GM19438 (cell line): ENCODE data around the gene WNK1.

Experiments
- ATAC-seq: cut with Tn5 transposase; IDR thresholded peaks from one replicate; pipeline ENCODE4 v1.9.1; 2021; ENCODE audit warnings: low read depth; ENCODE audit not compliant: unreplicated experiment

Gene WNK1

GRCh38 chr12:851343-851742 lies 99.0 kb downstream of the WNK1 start:
- no peak for ATAC-seq

GRCh38 chr12:851913-852312 lies 99.5 kb downstream of the WNK1 start:
- no peak for ATAC-seq

DNA sequence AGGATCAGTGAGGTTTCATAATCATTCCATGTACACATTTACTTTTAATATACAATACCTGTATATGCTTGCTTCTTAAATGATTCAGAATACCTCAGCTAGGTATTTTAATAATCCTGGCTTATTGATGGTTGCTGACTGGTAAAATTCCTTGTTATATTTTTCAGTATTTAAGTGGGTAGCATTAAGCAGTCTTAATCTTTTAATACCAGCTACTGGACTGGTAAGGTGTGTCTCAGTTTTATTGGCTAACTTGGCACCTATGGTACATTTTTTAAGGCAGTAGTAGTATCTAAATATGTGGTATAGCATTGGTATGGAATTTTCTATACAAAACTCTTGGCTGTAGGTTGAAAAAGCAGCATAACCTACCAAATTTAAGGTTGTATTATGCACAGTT lies 100.5 kb downstream of the WNK1 start:
- no peak for ATAC-seq

DNA sequence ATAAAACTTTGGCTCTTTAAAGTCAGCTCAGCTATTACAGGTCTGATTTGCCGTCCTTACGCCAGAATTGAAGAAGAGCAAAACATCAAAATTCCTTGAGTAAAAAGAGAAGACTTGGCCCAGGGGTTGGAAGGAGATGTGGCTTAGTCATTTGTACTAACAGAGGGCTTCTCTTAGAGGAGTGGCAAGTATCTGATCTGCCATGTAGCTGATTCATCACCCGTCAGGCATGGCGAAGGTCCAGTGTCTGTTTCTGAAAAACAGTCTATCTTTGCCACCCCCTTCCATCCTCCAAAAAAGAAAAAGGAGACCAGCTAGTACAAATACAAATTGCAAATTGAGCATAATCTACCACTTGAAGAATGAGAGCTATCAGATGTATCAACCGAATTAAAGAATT lies 105.2 kb downstream of the WNK1 start:
- no peak for ATAC-seq

DNA sequence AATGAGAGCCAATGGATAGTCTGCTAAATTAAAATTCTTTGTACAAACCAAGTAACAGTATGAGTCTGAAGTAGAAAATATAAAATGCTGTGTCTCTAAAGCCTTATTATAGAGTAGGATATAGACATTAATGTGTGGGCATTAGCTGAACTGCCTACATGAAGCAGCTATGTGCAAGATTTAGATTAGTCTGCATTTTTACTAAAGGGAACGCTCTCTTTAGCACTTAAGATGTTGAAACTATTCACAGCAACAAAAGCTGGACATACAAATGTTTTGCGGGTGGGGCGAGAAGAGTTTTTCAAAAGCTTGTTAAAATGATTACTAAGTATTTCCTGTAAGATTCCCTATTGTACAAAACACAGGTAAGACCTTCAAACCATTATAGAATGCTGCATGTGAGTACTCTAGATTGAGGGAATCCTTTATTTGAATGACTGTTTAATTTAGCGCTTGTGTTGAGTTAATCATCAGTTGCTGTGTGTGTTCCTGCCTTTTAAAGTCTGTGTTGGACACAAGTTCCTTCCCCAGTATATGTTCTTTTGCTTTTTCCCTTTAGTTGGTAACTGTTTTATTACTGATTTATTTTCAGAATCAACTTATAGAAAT lies 110.0 kb downstream of the WNK1 start:
- no peak for ATAC-seq

DNA sequence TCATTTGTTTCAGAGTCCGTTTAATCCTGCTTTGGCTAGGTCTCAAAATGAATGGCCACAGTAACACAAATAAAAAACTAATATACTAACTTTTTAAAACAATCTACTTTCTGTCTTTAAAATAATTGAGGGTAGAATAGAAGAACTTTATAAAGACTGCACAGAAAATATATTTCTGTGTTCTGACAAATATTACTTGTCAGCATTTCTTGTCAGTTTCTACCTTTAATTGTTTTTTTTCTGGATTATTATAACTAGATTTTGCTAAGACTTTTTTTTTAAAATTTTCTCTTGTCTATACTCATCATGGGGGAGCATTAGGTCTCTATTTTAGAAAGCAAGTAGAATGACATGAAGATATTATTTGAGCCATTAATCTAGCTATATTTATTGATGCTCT lies 110.9 kb downstream of the WNK1 start:
- no peak for ATAC-seq

DNA sequence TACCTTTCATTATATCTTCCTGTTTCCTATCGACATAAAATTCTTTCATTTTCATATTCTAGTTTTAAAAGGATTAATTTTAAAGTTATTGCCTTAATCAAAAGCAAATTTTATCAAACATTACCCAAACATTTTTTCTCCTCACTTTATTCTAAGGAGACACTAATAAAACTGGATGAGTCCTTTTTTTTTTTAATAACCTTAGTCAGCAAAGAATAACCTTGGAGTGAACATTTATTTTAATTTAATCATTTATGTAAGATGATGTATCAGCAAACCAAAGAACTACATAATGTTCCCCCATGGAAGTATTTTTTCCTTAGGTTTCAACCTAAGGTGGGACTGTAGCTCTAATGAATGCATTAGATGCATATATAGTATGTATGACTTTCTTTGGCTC lies 113.2 kb downstream of the WNK1 start:
- ATAC-seq, result no peak

GRCh38 chr12:867905-868304 lies 115.5 kb downstream of the WNK1 start:
- ATAC-seq, result no peak

DNA sequence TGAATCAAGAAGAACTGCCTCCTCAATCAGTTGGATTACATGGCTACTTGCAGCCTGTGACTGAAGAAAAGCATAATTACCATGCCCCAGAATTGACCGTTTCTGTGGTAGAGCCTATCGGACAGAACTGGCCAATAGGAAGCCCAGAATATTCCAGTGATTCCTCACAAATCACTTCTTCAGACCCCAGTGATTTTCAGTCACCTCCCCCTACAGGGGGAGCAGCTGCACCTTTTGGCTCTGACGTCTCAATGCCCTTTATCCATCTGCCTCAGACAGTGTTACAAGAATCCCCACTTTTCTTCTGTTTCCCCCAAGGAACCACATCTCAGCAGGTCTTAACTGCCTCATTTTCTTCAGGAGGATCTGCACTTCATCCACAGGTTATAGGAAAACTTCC lies 116.3 kb downstream of the WNK1 start:
- ATAC-seq, result no peak

GRCh38 chr12:870378-870777 lies 118.0 kb downstream of the WNK1 start:
- no peak for ATAC-seq

DNA sequence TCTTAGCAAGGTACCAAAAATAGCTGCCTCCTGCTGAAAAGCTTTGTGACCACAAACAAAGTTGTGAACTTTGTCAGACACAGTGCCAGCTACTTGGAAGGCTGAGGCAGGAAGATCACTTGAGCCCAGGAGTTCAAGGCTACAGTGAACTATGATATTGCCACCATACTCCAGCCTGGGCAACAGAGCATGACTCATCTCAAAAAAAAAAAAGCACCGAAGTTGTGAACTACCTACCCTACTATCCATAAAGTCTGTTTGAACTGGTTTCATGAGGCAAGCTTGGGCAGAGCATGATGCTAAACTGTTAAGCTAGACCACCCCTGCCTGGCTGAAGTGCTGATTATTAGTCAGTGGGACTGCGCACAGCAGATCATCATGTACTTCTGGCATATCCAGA lies 121.6 kb downstream of the WNK1 start:
- no peak for ATAC-seq

GRCh38 chr12:879641-880040 lies 127.3 kb downstream of the WNK1 start:
- no peak for ATAC-seq

DNA sequence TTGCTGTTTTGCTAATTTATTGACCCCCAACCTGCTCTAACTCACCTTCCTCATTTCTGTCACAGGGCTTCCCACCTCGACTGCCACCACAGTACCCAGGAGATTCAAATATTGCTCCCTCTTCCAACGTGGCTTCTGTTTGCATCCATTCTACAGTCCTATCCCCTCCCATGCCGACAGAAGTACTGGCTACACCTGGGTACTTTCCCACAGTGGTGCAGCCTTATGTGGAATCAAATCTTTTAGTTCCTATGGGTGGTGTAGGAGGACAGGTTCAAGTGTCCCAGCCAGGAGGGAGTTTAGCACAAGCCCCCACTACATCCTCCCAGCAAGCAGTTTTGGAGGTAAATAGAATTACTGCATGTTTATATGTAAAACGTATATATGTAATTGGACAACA lies 128.3 kb downstream of the WNK1 start:
- no peak for ATAC-seq

DNA sequence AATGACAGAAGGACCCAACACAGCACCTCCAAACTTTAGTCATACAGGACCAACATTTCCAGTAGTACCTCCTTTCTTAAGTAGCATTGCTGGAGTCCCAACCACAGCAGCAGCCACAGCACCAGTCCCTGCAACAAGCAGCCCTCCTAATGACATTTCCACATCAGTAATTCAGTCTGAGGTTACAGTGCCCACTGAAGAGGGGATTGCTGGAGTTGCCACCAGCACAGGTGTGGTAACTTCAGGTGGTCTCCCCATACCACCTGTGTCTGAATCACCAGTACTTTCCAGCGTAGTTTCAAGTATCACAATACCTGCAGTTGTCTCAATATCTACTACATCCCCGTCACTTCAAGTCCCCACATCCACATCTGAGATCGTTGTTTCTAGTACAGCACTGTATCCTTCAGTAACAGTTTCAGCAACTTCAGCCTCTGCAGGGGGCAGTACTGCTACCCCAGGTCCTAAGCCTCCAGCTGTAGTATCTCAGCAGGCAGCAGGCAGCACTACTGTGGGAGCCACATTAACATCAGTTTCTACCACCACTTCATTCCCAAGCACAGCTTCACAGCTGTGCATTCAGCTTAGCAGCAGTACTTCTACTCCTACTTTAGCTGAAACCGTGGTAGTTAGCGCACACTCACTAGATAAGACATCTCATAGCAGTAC lies 132.5 kb downstream of the WNK1 start:
- no peak for ATAC-seq

DNA sequence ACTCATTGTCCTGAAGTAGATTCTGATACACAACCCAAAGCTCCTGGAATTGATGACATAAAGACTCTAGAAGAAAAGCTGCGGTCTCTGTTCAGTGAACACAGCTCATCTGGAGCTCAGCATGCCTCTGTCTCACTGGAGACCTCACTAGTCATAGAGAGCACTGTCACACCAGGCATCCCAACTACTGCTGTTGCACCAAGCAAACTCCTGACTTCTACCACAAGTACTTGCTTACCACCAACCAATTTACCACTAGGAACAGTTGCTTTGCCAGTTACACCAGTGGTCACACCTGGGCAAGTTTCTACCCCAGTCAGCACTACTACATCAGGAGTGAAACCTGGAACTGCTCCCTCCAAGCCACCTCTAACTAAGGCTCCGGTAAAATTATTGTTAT lies 133.3 kb downstream of the WNK1 start:
- ATAC-seq, result no peak

DNA sequence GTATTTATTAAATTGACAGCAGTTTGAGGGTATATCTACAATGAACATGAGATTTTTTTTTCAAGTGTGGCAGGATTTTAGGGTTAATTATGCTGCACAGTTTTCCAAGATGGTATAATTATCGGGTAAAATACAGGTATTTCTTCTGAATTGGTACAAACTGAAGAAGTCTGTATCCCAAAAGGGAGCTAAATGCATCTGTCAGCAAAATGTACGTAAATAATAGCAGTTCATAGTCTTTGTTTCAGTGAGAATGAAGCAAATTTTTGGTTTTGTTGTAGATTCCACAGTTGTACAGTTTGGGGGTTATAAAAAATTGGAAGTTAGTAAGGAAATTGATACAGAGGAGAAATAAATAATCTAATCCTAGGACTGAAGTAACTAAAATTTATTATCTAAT lies 133.8 kb downstream of the WNK1 start:
- ATAC-seq, result no peak

DNA sequence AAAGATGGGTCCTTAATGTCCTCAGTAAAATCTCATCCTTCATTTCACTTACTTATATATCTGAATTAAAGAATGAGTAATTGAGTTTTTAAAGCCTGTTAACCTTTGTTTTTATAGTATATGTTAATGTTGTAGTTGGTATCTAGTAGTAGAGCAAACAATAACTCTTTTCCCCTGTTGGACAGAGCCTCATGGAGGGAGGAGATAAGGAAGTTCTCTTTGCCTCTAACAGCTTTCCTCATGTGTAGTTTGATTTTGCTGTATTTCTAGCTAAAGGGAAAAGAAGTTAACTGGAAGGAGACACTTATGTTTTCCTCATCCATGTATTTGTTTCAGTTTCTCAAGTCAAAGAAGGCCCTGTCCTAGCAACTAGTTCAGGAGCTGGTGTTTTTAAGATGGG lies 141.8 kb downstream of the WNK1 start:
- ATAC-seq, result no peak

GRCh38 chr12:896031-896430 lies 143.7 kb downstream of the WNK1 start:
- ATAC-seq, result no peak

GRCh38 chr12:897386-897785 lies 145.0 kb downstream of the WNK1 start:
- ATAC-seq, result no peak

DNA sequence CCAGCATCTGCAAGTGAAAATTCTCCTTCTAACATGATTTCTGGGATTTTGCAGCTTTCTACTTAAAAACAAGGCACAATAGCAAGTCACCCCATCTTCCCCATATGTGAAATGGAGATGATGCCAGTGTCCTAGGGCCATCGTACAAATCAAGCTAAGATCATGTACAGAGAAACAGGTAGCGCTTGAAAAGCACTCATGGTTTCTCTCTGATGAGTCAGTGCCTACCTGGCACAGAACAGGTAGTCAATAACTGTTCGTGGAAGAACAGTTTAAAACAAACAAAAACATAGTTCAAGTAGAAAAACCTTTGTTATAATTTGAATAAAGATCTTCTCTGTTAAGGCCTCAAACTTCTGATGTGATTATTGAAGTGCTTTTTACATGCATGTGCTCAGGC lies 150.2 kb downstream of the WNK1 start:
- ATAC-seq, result no peak

DNA sequence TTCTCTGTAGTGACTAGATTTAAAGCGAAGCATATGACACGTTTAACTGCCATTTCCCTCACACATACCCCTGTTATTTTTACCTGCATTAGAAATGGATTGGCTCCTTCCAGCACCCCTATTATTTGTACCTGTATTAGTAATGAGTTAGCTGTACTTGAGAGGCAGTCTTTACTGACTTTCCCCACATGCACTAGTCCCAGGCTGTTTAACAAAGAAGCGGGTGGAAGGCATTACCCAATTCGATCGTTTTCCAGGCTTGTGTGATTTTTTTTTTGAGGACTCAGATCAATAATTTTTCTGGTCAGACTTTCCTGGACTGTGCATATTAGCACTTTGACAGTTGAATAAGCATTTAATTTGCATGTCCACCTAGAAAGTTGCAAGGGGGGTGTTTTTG lies 150.7 kb downstream of the WNK1 start:
- no peak for ATAC-seq

GRCh38 chr12:904010-904414 lies 151.6 kb downstream of the WNK1 start:
- ATAC-seq, result no peak
